CD14-positive monocyte (primary cell): ENCODE results near the gene OCEL1. TPM values are rescaled to one million over a fixed set of nuclear protein-coding genes. Genes with fewer than 3 reads are reported as not detected.

ENCODE experiments used
- DNase-seq, 3 donors: peaks; one replicate each; pipeline ENCODE4 v3.0.0-alpha.2; 2011 to 2022
- H2AFZ ChIP-seq: 2 replicates; pipeline ENCODE4 v1.6.0; 2012; ENCODE audit warnings: mild to moderate bottlenecking, low read depth, low read length, inconsistent platforms; ENCODE audit not compliant: insufficient read depth, poor library complexity, severe bottlenecking
- H3K27ac ChIP-seq, 2 donors: 1 replicate in 1 of 2; 2 replicates in 1 of 2; pipeline ENCODE4 v1.5.1; 2012 to 2013; ENCODE audit warnings: low read length in 2 of 2, control low read depth in 1 of 2, inconsistent platforms in 1 of 2, low read depth in 1 of 2, mild to moderate bottlenecking in 1 of 2
- H3K27me3 ChIP-seq, 2 donors: one replicate each; pipeline versions ENCODE4 v1.6.0 to v1.6.1; 2011 to 2013; ENCODE audit warnings: low read length in 2 of 2; ENCODE audit not compliant: control insufficient read depth in 2 of 2, insufficient read depth in 2 of 2
- H3K36me3 ChIP-seq, 2 donors: replicated peaks in 1 of 2; 1 replicate in 1 of 2; 2 replicates in 1 of 2; pipeline versions ENCODE4 v1.5.1 to v1.6.1; 2012 to 2013; ENCODE audit warnings: low read length in 2 of 2, control low read depth in 1 of 2, inconsistent platforms in 1 of 2, mild to moderate bottlenecking in 1 of 2; ENCODE audit not compliant: insufficient read depth in 2 of 2, control insufficient read depth in 1 of 2
- H3K4me1 ChIP-seq, 2 donors: 1 replicate in 1 of 2; 2 replicates in 1 of 2; pipeline versions ENCODE4 v1.5.1 to v1.6.1; 2012 to 2013; ENCODE audit warnings: low read length in 2 of 2, control low read depth in 1 of 2, inconsistent platforms in 1 of 2, mild to moderate bottlenecking in 1 of 2, moderate library complexity in 1 of 2; ENCODE audit not compliant: insufficient read depth in 2 of 2, control insufficient read depth in 1 of 2
- H3K4me2 ChIP-seq: replicated peaks from 2 replicates; pipeline ENCODE3; 2012; ENCODE audit warnings: low read length, moderate library complexity, mild to moderate bottlenecking; ENCODE audit not compliant: poor library complexity, severe bottlenecking; ENCODE audit errors: extremely low read depth
- H3K4me3 ChIP-seq, 3 experiments: fragments of 200-600 bp in 1 of 3; sonication (generic) in 1 of 3; replicated peaks in 1 of 3; 1 replicate in 2 of 3; 2 replicates in 1 of 3; pipeline ENCODE4 v1.5.1; 2011 to 2013; ENCODE audit warnings: low read length in 3 of 3, mild to moderate bottlenecking in 3 of 3, control low read depth in 2 of 3, low read depth in 2 of 3, inconsistent platforms in 1 of 3, moderate library complexity in 1 of 3
- H3K79me2 ChIP-seq: 2 replicates; pipeline ENCODE4 v1.6.0; 2012; ENCODE audit warnings: mild to moderate bottlenecking, control low read depth, inconsistent platforms, low read length, moderate library complexity; ENCODE audit not compliant: insufficient read depth
- H3K9ac ChIP-seq: 2 replicates; pipeline ENCODE4 v1.6.0; 2017; ENCODE audit warnings: low read length, mild to moderate bottlenecking; ENCODE audit not compliant: insufficient read depth, poor library complexity, severe bottlenecking
- H3K9me3 ChIP-seq, 2 donors: replicated peaks in 1 of 2; 1 replicate in 1 of 2; 2 replicates in 1 of 2; pipeline versions ENCODE4 v1.5.1 to v1.6.1; 2012 to 2013; ENCODE audit warnings: low read length in 2 of 2, control low read depth in 1 of 2; ENCODE audit not compliant: control insufficient read depth in 1 of 2, insufficient read depth in 1 of 2
- H4K20me1 ChIP-seq: 2 replicates; pipeline ENCODE4 v1.6.0; 2012; ENCODE audit warnings: mild to moderate bottlenecking, low read length, control low read depth, moderate library complexity; ENCODE audit not compliant: insufficient read depth
- H3K27ac Mint-ChIP-seq, 7 donors: one replicate each; pipeline ENCODE4 v1.8.0; 2020; ENCODE audit warnings: mild to moderate bottlenecking in 7 of 7, mixed read lengths in 7 of 7, moderate library complexity in 6 of 7, inconsistent platforms in 2 of 7
- H3K27me3 Mint-ChIP-seq, 3 donors: one replicate each; pipeline ENCODE4 v1.8.0; 2021 to 2022; ENCODE audit warnings: low read depth in 3 of 3, mild to moderate bottlenecking in 3 of 3, mixed read lengths in 3 of 3, moderate library complexity in 3 of 3, inconsistent platforms in 1 of 3
- H3K36me3 Mint-ChIP-seq, 2 donors: one replicate each; pipeline ENCODE4 v1.8.0; 2020; ENCODE audit warnings: mixed read lengths in 2 of 2, inconsistent platforms in 1 of 2, mild to moderate bottlenecking in 1 of 2
- H3K4me1 Mint-ChIP-seq: one replicate; pipeline ENCODE4 v1.8.0; 2020; ENCODE audit warnings: mild to moderate bottlenecking, mixed read lengths
- H3K4me3 Mint-ChIP-seq, 2 donors: one replicate each; pipeline ENCODE4 v1.8.0; 2020; ENCODE audit warnings: mild to moderate bottlenecking in 2 of 2, mixed read lengths in 2 of 2, moderate library complexity in 1 of 2
- H3K9me3 Mint-ChIP-seq, 7 donors: one replicate each; pipeline ENCODE4 v1.8.0; 2020 to 2022; ENCODE audit warnings: mixed read lengths in 7 of 7, mild to moderate bottlenecking in 6 of 7, moderate library complexity in 6 of 7, inconsistent platforms in 2 of 7
- CTCF ChIP-seq: fragments of 200-600 bp; IDR thresholded peaks from one replicate; pipeline ENCODE4 v1.8.0; 2022; ENCODE audit warnings: antibody characterized with exemption, mild to moderate bottlenecking
- WGBS: methylation state at CpG from one replicate; pipeline ENCODE4 v1.1.5; 2013; ENCODE audit warnings: missing lambda C conversion rate; ENCODE audit not compliant: insufficient coverage; 5-methylcytosine and 5-hydroxymethylcytosine counted together
- intact Hi-C, 2 donors: fragments of 100-400 bp; cut with micrococcal nuclease; formaldehyde crosslinking; loops; one replicate each; pipeline versions ENCODE4 v1.15.0 to v1.15.1; 2023
- polyA plus RNA-seq, 3 donors: library from polyadenylated mRNA; depleted of rRNA in 1 of 3; unstranded in 2 of 3; stranded (reverse) in 1 of 3; fragments of 300-500 nt in 2 of 3; fragments of >200 nt in 1 of 3; fragmentation: Illumina TruSeq in 2 of 3; gene quantifications; 1 replicate in 2 of 3; 2 replicates in 1 of 3; pipeline ENCODE4 v1.2.3, GENCODE V29; 2012 to 2021

Gene OCEL1
- polyA plus RNA-seq, 3 donors, result 31.8 to 59.9 (median 57.6) TPM

- H3K4me1 ChIP-seq, result peaks cover 26 to 29% of the 10 kb centered on the region in 2 donors
- Mint-ChIP-seq H3K27ac (peak overlapping the region; percentile 40 to 96 (median 91)), H3K27me3 (no peaks in the 10 kb centered on the region), H3K4me1 (peaks cover 24% of the 10 kb centered on the region), H3K36me3 (peaks cover 31 to 54% of the 10 kb centered on the region in 2 donors), H3K4me3 (peak overlapping the region in 1 of 2 donors; percentile 81), H3K9me3 (no peaks in the 10 kb centered on the region)
- no peak for TF ChIP-seq CTCF
- no peak for DNase-seq
- no peak overlapping the region for H2AFZ ChIP-seq
- 81% methylated on average over 11 of the region's 13 CpGs for WGBS
- peak overlapping the region in 1 of 3 experiments; percentile 79 for H3K4me3 ChIP-seq
- H3K9ac ChIP-seq, result peak overlapping the region; percentile 81
- no peaks in the 10 kb centered on the region for H3K9me3 ChIP-seq
- intact Hi-C loops, result no loop called here
- no peaks in the 10 kb centered on the region for H4K20me1 ChIP-seq
- no peaks in the 10 kb centered on the region for H3K79me2 ChIP-seq
- peaks cover 27 to 46% of the 10 kb centered on the region in 2 donors for H3K36me3 ChIP-seq
- H3K27me3 ChIP-seq, result no peaks in the 10 kb centered on the region
- H3K27ac ChIP-seq, result peak overlapping the region in 1 of 2 donors; percentile 86
- peak overlapping the region; percentile 81 for H3K4me2 ChIP-seq
These were observed 9.9 kb upstream of the OCEL1 start for GRCh38 chr19:17216058-17216670.

DNA sequence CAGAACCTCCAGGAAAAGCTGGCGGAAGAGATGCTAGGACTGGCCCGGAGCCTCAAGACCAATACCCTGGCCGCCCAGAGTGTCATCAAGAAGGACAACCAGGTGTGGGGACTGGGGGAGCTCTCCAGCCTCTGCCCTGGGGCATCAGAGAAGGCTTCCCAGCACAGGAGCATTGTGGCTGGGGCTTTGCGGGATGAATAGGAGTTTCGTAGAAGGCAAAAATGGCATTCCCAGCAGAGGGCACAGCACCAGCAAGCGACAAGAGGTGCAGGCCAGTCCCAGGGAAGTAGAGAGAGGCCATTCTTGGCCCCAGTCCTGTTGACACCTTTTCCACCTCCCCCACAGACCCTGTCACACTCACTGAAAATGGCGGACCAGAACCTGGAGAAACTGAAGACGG lies 6.7 kb upstream of the OCEL1 start:
- peak overlapping the region in 4 of 7 donors; percentile 4 to 78 (median 29) for H3K27ac Mint-ChIP-seq
- H3K4me1 Mint-ChIP-seq, result peaks cover 32% of the 10 kb centered on the region
- intact Hi-C loops, result no loop called here

More for the DNA sequence above, 6.7 kb upstream of the OCEL1 start:
- no peak overlapping the region for H3K4me2 ChIP-seq
- TF ChIP-seq CTCF, result no peak
- H3K9ac ChIP-seq, result no peak overlapping the region
- Mint-ChIP-seq H3K9me3 (no peaks in the 10 kb centered on the region), H3K27me3 (peaks cover 0 to 2% (median 0%) of the 10 kb centered on the region in 3 donors), H3K4me3 (no peak overlapping the region), H3K36me3 (peaks cover 18 to 33% of the 10 kb centered on the region in 2 donors)
- no peak for DNase-seq
- H3K27me3 ChIP-seq, result no peaks in the 10 kb centered on the region
- peaks cover 7 to 21% of the 10 kb centered on the region in 2 donors for H3K36me3 ChIP-seq
- H2AFZ ChIP-seq, result no peak overlapping the region
- no peaks in the 10 kb centered on the region for H3K79me2 ChIP-seq
- H3K4me3 ChIP-seq, result no peak overlapping the region
- H3K4me1 ChIP-seq, result peaks cover 36 to 41% of the 10 kb centered on the region in 2 donors
- no peaks in the 10 kb centered on the region for H4K20me1 ChIP-seq
- 98% methylated on average over 5 of the region's 8 CpGs for WGBS
- H3K9me3 ChIP-seq, result no peaks in the 10 kb centered on the region
- H3K27ac ChIP-seq, result no peak overlapping the region
